Karpas-422 (cell line): ENCODE results near the gene TOGARAM2. TPM values are rescaled to one million over a fixed set of nuclear protein-coding genes. Genes with fewer than 3 reads are reported as not detected.
A peak's percentile ranks its signal among the peaks of the same experiment; 100 is the strongest.

ENCODE experiments used
- DNase-seq: peaks from one replicate; pipeline ENCODE4 v3.0.0-alpha.2; 2015
- H2AFZ ChIP-seq: fragments of 200-600 bp; sonication (generic); 2 replicates; pipeline ENCODE4 v1.6.1; 2014; ENCODE audit warnings: antibody characterized with exemption, low read length, mixed read lengths
- H3K27ac ChIP-seq: fragments of 200-600 bp; sonication (generic); 2 replicates; pipeline ENCODE4 v1.5.1; 2014; ENCODE audit warnings: mild to moderate bottlenecking, low read length, moderate library complexity
- H3K27me3 ChIP-seq: fragments of 200-600 bp; sonication (generic); 2 replicates; pipeline ENCODE4 v1.6.1; 2014; ENCODE audit warnings: low read length, mixed read lengths
- H3K36me3 ChIP-seq: fragments of 200-600 bp; sonication (generic); 2 replicates; pipeline ENCODE4 v1.6.1; 2014; ENCODE audit warnings: low read length, mixed read lengths; ENCODE audit not compliant: insufficient read depth
- H3K4me1 ChIP-seq: fragments of 200-600 bp; sonication (generic); 2 replicates; pipeline ENCODE4 v1.6.1; 2014; ENCODE audit warnings: mild to moderate bottlenecking, low read length, mixed read lengths
- H3K4me2 ChIP-seq: fragments of 200-600 bp; sonication (generic); 2 replicates; pipeline ENCODE4 v1.6.1; 2014; ENCODE audit warnings: low read length, low read depth, mild to moderate bottlenecking; ENCODE audit not compliant: poor library complexity, severe bottlenecking
- H3K4me3 ChIP-seq: fragments of 200-600 bp; sonication (generic); 2 replicates; pipeline ENCODE4 v1.5.1; 2014; ENCODE audit warnings: mild to moderate bottlenecking, antibody characterized with exemption, low read length, mixed read lengths
- H3K79me2 ChIP-seq: fragments of 200-600 bp; sonication (generic); 2 replicates; pipeline ENCODE4 v1.6.1; 2014; ENCODE audit warnings: mild to moderate bottlenecking, low read length, mixed read lengths
- H3K9ac ChIP-seq: fragments of 200-600 bp; sonication (generic); 2 replicates; pipeline ENCODE4 v1.6.0; 2014; ENCODE audit warnings: low read length
- H3K9me2 ChIP-seq: fragments of 200-600 bp; sonication (generic), shearing (Covaris generic); replicated peaks from 2 replicates; pipeline ENCODE4 v1.6.0; 2014; ENCODE audit warnings: mild to moderate bottlenecking, low read length, moderate library complexity; ENCODE audit not compliant: insufficient read depth
- H3K9me3 ChIP-seq: fragments of 300-700, 200-600 bp; sonication (generic); 2 replicates; pipeline ENCODE4 v1.6.1; 2014; ENCODE audit warnings: low read length, mixed read lengths
- H4K20me1 ChIP-seq: fragments of 200-600 bp; sonication (generic); 2 replicates; pipeline ENCODE4 v1.6.1; 2014; ENCODE audit warnings: mild to moderate bottlenecking, antibody characterized with exemption, low read length, low read depth; ENCODE audit not compliant: insufficient read depth
- total RNA-seq: library from RNA; depleted of rRNA; stranded (reverse); fragments of >200 nt; shearing (Covaris generic); gene quantifications from 2 replicates; pipeline ENCODE4 v1.2.3, GENCODE V29; 2014; ENCODE audit warnings: low replicate concordance

The TOGARAM2 gene
- total RNA-seq, 1 experiment from 2014 or later = not detected

DNA sequence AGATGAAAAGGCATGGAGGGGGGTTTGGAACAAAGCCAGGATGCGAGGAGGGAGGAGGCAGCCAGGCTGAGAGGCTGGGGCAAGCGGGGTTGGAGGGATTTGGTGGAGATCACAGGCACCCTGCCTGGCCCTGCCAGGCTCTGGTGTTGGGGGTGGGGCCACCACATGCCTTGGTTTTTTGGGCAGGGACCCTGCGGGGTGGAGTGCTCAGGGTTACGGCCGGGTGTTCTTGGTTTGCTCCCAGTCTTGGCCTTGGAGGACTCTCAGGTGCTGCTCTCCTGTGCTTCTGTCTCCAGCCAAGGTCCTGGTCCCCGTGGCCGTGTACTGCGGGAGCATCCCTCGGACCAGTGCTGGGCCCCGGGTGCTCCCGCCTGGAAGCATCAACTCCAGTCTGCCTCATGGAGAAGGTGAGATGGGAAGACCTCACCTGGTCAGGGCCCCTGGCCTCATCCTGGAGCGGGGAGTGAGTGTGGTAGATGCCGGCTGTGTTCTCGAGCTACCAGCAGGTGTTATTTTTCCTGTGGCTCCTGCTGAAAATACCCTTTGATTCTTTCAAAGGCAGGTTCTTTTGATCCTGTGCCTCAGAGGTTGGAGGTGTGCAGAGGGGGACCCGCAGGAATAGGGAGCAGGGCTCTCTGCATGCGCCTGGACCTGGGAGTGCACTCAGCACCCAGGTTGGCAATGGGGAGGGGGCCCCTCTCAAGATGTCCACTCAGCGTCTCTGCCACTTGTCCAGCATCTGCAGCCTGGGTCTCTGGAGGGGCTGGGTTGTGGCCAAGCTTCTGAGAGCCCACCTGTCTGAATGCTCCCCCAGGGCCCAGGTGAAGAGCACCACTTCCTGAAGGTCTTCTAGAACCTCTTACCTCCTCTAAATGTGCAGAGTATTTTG lies 17.0 kb downstream of the TOGARAM2 start:
- H3K36me3 ChIP-seq = no peaks in the 10 kb centered on the region
- no peak overlapping the region for H2AFZ ChIP-seq
- no peak overlapping the region for H3K9ac ChIP-seq
- H3K27ac ChIP-seq = no peak overlapping the region
- H3K27me3 ChIP-seq = no peaks in the 10 kb centered on the region
- H3K79me2 ChIP-seq = no peaks in the 10 kb centered on the region
- no peak overlapping the region for H3K4me2 ChIP-seq
- no peaks in the 10 kb centered on the region for H3K9me2 ChIP-seq
- H4K20me1 ChIP-seq = no peaks in the 10 kb centered on the region
- H3K4me3 ChIP-seq = no peak overlapping the region
- no peaks in the 10 kb centered on the region for H3K4me1 ChIP-seq
- DNase-seq = no peak
- no peaks in the 10 kb centered on the region for H3K9me3 ChIP-seq

DNA sequence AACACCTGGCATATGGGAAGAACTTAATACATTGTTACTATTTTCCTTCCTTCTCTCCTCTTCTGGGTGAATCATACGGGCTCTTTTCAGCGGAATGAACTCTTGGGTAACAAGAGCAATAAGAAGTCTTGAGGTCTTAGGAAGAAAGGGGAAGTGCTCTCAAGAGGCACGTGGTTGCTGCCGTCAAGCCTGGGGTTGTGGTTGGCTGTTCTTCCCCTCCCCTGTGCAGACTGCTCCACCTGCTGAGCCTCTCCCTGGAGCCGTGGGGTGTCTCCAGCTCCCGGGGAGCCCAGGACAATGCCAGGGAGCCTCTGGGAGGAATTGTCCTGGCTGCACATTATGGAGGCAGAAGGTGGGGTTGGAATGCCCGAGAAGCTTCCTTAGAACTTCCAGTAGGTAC lies 19.4 kb downstream of the TOGARAM2 start:
- Histone ChIP-seq H2AFZ (no peak overlapping the region), H3K27ac (no peak overlapping the region), H3K9me2 (no peaks in the 10 kb centered on the region), H3K9me3 (no peaks in the 10 kb centered on the region), H3K36me3 (no peaks in the 10 kb centered on the region), H3K79me2 (no peaks in the 10 kb centered on the region), H4K20me1 (no peaks in the 10 kb centered on the region), H3K9ac (no peak overlapping the region), H3K4me2 (no peak overlapping the region), H3K4me3 (no peak overlapping the region), H3K27me3 (no peaks in the 10 kb centered on the region), H3K4me1 (no peaks in the 10 kb centered on the region)
- DNase-seq = peak; percentile 69

- Histone ChIP-seq H3K79me2 (no peaks in the 10 kb centered on the region), H3K9me2 (no peaks in the 10 kb centered on the region), H3K4me2 (no peak overlapping the region), H4K20me1 (no peaks in the 10 kb centered on the region), H3K4me3 (no peak overlapping the region), H3K9ac (no peak overlapping the region), H3K27me3 (no peaks in the 10 kb centered on the region), H3K4me1 (no peaks in the 10 kb centered on the region), H3K36me3 (no peaks in the 10 kb centered on the region), H2AFZ (no peak overlapping the region), H3K27ac (no peak overlapping the region), H3K9me3 (no peaks in the 10 kb centered on the region)
- DNase-seq = no peak
Observed at GRCh38 chr2:29000956-29001355, 19.9 kb downstream of the TOGARAM2 start.

GRCh38 chr2:29001806-29002205 lies 20.7 kb downstream of the TOGARAM2 start:
- Histone ChIP-seq H3K9me3 (no peaks in the 10 kb centered on the region), H3K27me3 (no peaks in the 10 kb centered on the region), H3K27ac (no peak overlapping the region), H2AFZ (no peak overlapping the region), H3K9me2 (no peaks in the 10 kb centered on the region), H3K79me2 (no peaks in the 10 kb centered on the region), H4K20me1 (no peaks in the 10 kb centered on the region), H3K9ac (no peak overlapping the region), H3K4me1 (no peaks in the 10 kb centered on the region), H3K4me3 (no peak overlapping the region), H3K36me3 (no peaks in the 10 kb centered on the region), H3K4me2 (no peak overlapping the region)
- no peak for DNase-seq

GRCh38 chr2:29004755-29005154 lies 23.7 kb downstream of the TOGARAM2 start:
- H3K4me2 ChIP-seq = no peak overlapping the region
- no peak overlapping the region for H2AFZ ChIP-seq
- H3K9me3 ChIP-seq = no peaks in the 10 kb centered on the region
- no peaks in the 10 kb centered on the region for H3K4me1 ChIP-seq
- no peaks in the 10 kb centered on the region for H3K36me3 ChIP-seq
- no peaks in the 10 kb centered on the region for H4K20me1 ChIP-seq
- no peaks in the 10 kb centered on the region for H3K9me2 ChIP-seq
- no peaks in the 10 kb centered on the region for H3K27me3 ChIP-seq
- DNase-seq = no peak
- no peak overlapping the region for H3K27ac ChIP-seq
- no peaks in the 10 kb centered on the region for H3K79me2 ChIP-seq
- no peak overlapping the region for H3K4me3 ChIP-seq
- H3K9ac ChIP-seq = no peak overlapping the region

DNA sequence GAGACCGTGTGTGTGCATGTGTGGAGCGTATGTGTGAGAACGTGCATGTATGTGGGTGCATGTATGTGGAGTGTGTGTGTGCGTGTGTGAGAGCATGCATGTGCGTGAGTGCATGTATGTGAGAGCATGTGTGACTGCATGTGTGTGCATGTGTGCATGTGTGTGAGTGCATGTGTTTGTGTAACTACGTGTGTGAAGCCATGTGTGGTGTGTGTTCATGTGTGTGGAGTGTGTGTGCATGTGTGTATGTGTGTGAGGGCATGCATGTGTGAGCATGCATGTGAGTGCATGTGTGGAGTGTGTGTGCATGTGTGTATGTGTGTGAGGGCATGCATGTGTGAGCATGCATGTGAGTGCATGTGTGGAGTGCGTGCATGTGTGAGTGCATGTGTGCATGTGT lies 24.2 kb downstream of the TOGARAM2 start:
- Histone ChIP-seq H3K9me3 (no peaks in the 10 kb centered on the region), H3K27ac (no peak overlapping the region), H3K79me2 (no peaks in the 10 kb centered on the region), H3K27me3 (no peaks in the 10 kb centered on the region), H2AFZ (no peak overlapping the region), H3K9me2 (no peaks in the 10 kb centered on the region), H3K4me2 (no peak overlapping the region), H4K20me1 (no peaks in the 10 kb centered on the region), H3K4me3 (no peak overlapping the region), H3K4me1 (no peaks in the 10 kb centered on the region), H3K36me3 (no peaks in the 10 kb centered on the region), H3K9ac (no peak overlapping the region)
- DNase-seq = no peak

DNA sequence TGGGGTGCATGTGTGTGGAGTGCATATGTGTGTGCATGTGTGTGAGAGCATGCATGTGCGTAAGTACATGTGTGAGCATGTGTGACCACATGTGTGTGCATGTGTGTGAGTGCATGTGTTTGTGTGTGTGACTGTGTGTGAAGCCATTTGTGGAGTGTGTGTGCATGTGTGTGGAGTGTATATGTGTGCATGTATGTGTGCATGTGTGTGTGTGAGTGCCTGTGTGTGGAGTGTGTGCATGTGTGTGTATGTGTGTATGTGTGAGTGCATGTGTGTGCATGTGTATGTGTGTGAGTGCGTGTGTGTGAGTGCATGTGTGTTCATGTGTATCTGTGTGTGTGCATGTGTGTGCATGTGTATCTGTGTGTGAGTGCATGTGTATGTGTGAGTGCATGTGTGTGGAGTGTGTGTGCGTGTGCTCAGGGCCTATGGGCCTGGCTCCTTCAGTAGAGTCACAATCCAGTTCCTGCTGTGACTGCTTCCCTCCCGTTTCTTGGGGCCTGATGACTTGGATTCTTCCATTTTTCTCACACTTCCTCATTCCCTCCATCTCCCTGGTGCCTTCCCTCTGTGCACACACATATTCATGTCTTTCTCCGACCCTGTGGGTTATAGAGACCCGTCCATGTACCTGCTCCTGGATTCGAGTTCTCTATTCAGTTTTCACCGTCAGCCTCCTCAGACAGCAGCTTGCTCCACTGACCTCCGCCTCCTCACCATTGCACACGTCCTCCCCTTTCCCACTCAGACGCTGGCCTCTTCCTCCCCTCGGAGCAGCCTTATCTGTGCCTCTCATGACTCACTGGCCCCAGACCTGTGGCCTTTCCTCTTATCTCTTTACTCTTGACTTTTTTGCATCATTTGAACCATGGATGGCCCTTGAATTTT lies 25.2 kb downstream of the TOGARAM2 start:
- no peak overlapping the region for H3K4me2 ChIP-seq
- H3K9ac ChIP-seq = no peak overlapping the region
- H3K27me3 ChIP-seq = no peaks in the 10 kb centered on the region
- H3K9me3 ChIP-seq = no peaks in the 10 kb centered on the region
- no peak for DNase-seq
- H2AFZ ChIP-seq = no peak overlapping the region
- H4K20me1 ChIP-seq = no peaks in the 10 kb centered on the region
- no peak overlapping the region for H3K27ac ChIP-seq
- H3K4me3 ChIP-seq = no peak overlapping the region
- H3K36me3 ChIP-seq = no peaks in the 10 kb centered on the region
- H3K4me1 ChIP-seq = no peaks in the 10 kb centered on the region
- H3K9me2 ChIP-seq = no peaks in the 10 kb centered on the region
- H3K79me2 ChIP-seq = no peaks in the 10 kb centered on the region

DNA sequence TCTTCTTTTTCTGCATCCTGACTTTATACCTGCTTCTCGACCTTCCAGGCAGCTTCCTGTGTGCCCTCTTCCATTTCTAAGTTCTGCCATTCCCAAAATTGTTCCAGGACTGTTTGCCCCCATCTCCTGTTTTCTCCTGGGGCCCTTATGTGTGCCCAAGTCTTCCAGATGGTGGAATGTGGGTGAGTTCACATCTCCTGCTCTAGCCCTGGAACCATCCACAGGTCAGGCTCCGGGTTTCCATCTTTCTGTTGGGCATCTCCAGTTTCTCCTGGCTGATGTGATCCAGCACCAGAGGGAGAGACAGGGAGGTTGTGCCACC lies 25.8 kb downstream of the TOGARAM2 start:
- H3K9me2 ChIP-seq = no peaks in the 10 kb centered on the region
- H3K9me3 ChIP-seq = no peaks in the 10 kb centered on the region
- no peak overlapping the region for H3K4me2 ChIP-seq
- no peaks in the 10 kb centered on the region for H3K36me3 ChIP-seq
- H4K20me1 ChIP-seq = no peaks in the 10 kb centered on the region
- no peaks in the 10 kb centered on the region for H3K27me3 ChIP-seq
- H2AFZ ChIP-seq = no peak overlapping the region
- H3K79me2 ChIP-seq = no peaks in the 10 kb centered on the region
- H3K4me3 ChIP-seq = no peak overlapping the region
- DNase-seq = no peak
- H3K4me1 ChIP-seq = no peaks in the 10 kb centered on the region
- H3K9ac ChIP-seq = no peak overlapping the region
- no peak overlapping the region for H3K27ac ChIP-seq
